HCT116 (cell line): ENCODE measurements around the gene DCTN2.
"Not testable (repeated sequence)": the region's sequence is repeated elsewhere in the genome, so short reads cannot be mapped to it uniquely, and the experiment has no call there.

Experiments
- EZH2 ChIP-seq: fragments of 200-600 bp; sonication (generic); IDR thresholded peaks from 2 replicates; pipeline ENCODE4 v1.6.1; 2017; ENCODE audit warnings: antibody characterized with exemption, mixed run types
- POLR2A ChIP-seq: IDR thresholded peaks from 2 replicates; pipeline ENCODE4 v1.7.0; 2011; ENCODE audit warnings: borderline replicate concordance; ENCODE audit not compliant: insufficient read depth, insufficient read length; ENCODE audit errors: extremely low read depth

- not testable (repeated sequence) for TF ChIP-seq POLR2A, EZH2
These were observed 14.1 kb upstream of the DCTN2 start for GRCh38 chr12:57561117-57561516.
